C4-2B (cell line): ENCODE data around the gene SP140.
"Not testable (repeated sequence)": the region's sequence is repeated elsewhere in the genome, so short reads cannot be mapped to it uniquely, and the experiment has no call there.

Experiments
- H3K27ac ChIP-seq: fragments of 450-650 bp; 2 replicates; pipeline ENCODE4 v1.5.1; 2017
- ZFX ChIP-seq: fragments of 450-650 bp; IDR thresholded peaks from 2 replicates; pipeline ENCODE4 v1.6.1; 2017
- TF ChIP-seq, protein P1 (sequence below): fragments of 450-650 bp; conservative IDR thresholded peaks from 2 replicates; pipeline ENCODE4 v1.5.1; 2017; ENCODE audit warnings: mild to moderate bottlenecking

The SP140 gene

DNA sequence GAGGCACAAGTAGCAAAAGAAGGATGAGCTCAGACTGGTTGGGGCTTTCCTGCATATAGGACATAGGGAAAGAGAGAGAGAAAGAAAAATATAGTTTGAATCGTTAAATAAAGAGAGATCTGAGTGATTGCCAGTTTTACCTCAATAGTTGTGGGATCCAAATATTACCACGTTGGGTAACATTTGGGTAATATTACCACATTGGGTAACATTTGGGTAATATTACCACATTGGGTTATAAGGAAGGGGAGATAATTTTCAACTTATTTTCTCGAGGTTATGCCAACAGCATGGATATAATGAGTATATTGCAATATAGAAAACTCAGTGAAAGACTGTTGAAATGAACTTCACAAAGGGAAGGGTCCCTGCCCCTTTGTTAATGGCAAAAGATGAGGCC lies 20.7 kb downstream of the SP140 start:
- H3K27ac ChIP-seq, result no peak overlapping the region
- TF ChIP-seq, protein P1, sequence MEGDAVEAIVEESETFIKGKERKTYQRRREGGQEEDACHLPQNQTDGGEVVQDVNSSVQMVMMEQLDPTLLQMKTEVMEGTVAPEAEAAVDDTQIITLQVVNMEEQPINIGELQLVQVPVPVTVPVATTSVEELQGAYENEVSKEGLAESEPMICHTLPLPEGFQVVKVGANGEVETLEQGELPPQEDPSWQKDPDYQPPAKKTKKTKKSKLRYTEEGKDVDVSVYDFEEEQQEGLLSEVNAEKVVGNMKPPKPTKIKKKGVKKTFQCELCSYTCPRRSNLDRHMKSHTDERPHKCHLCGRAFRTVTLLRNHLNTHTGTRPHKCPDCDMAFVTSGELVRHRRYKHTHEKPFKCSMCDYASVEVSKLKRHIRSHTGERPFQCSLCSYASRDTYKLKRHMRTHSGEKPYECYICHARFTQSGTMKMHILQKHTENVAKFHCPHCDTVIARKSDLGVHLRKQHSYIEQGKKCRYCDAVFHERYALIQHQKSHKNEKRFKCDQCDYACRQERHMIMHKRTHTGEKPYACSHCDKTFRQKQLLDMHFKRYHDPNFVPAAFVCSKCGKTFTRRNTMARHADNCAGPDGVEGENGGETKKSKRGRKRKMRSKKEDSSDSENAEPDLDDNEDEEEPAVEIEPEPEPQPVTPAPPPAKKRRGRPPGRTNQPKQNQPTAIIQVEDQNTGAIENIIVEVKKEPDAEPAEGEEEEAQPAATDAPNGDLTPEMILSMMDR, result no peak
- TF ChIP-seq ZFX, result no peak

DNA sequence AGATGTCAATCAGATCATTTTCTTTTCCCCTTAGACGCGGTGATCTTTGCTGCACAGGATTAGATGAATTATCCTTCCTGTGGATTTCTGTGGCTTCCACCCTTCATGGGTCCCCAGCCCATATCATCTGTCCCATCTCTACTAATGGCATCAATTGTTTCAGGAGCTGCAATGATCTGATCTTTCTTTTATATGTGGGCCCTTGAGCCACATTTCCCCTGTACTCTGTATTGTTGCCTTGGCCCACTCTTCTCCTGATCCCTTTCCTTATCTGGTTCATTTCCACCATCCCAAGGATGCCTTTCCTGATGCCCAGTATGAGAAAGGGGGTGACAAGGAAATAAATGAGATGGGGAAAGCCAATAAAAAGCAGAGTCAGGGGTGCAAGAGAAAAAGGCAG lies 24.7 kb downstream of the SP140 start:
- TF ChIP-seq, protein P1, result no peak
- TF ChIP-seq ZFX, result no peak
- no peak overlapping the region for H3K27ac ChIP-seq

DNA sequence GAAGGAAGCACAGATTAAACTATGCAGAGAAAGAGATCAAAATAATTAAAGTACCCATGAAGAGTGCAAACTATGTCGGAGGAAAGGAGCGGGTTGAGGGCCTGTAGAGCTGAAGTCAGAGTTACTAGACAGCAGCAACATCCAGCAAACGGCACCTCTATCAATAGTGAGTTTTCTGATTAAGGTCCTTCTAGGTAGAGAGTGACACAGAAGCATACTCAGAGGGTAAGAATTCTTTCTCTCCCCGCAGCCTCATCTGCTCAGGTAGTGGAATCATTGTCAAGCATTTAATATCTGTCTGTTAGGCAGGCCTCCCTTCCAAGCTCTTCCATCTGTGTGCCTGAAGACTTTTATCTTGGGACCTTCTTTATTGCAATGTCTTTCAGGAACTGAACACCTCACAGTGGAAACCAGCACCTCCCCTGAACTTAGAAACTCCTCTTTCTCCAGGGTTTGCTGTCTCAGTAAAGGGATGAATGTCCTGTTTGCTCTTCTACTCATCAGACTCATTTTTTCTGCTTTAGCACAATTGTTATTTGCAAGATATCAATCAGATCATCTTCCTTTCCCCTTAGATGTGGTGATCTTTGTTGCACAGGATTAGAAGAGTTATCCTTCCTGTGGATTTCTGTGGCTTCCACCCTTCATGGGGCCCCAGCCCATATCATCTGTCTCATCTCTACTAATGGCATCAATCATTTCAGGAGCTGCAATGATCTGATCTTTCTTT lies 28.8 kb downstream of the SP140 start:
- TF ChIP-seq, protein P1, result no peak
- TF ChIP-seq ZFX, result no peak
- H3K27ac ChIP-seq, result no peak overlapping the region

DNA sequence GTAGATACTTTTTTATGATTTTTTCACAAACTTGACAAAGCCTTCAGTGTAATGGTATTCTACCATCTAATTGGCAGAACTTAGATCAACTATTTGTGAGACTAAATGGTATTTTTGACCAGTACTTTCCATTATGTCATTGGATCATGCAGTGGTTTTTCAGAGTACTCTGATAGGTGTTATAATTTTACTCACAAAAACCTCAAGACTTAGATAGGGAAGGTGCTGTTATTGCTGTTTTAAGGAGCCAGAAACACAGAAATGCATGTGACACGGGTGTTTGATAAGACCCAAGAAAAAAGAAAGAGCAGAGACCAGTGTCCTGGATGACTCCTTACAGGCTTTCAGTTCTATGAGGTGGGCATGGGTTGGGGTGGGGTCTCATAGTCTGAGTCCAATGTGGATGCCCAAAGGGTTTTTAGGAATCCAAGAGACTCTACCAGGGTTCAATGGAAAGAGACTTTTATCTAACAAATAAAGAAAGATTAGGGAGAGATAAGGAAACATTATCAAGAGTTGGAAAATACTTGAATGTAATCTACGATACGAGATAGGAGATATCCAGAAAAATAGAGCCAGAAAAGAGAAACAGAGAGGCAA lies 31.3 kb downstream of the SP140 start:
- no peak overlapping the region for H3K27ac ChIP-seq
- TF ChIP-seq, protein P1, result no peak
- no peak for TF ChIP-seq ZFX

DNA sequence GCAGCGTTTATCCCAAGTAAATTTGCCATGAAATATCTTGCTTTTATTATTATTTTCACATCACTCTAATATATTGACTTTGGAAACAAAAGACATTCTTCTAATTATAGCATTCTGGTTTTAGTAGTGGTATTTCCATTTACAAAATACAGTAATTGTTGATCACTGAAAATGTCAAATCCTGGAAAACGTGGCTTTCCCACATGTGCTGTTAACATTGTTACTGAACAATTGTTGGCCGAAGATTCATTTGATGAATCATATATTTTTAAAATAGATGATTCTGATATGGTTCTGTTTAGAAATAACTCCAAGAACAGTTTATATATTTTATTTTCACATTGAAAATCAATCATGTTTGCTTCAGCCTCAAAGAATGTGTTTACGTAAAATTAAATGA lies 32.9 kb downstream of the SP140 start:
- TF ChIP-seq ZFX, result no peak
- TF ChIP-seq, protein P1, result no peak

DNA sequence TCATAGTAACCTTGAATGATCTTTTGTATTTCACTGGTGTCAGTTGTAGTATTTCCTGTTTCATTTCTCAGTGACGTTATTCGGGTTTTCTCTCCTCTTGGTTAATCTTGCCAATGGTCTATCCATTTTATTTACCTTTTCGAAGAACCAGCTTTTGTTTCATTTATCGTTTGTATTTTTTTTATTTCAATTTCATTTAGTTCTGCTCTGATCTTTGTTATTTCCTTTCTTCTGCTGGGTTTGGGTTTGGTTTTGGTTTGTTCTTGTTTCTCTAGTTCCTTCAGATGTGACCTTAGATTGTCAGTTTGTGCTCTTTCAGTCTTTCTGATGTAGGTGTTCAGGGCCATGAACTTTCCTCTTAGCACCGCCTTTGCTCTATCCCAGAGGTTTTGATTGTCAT lies 36.7 kb downstream of the SP140 start:
- H3K27ac ChIP-seq, result no peak overlapping the region
- TF ChIP-seq, protein P1, result no peak
- no peak for TF ChIP-seq ZFX

More for the DNA sequence above, 32.9 kb downstream of the SP140 start:
- H3K27ac ChIP-seq, result no peak overlapping the region

DNA sequence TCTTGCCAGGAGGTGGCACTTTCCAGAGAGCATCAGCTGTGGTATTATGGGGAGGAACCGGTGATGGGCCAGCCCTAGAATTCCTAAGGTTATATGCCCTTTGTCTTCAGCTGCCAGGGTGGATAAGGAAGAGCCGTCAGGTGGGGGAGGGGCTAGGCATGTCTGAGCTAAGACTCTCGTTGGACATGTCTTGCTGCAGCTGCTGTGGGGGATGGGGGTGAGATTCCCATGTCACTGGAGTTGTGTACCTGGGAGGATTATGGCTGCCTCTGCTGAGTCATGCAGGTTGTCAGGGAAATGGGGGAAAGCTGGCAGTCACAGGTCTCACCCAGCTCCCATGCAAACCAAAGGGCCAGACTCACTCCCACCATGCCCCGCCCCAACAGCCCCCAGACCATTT lies 39.4 kb downstream of the SP140 start:
- H3K27ac ChIP-seq, result not testable (repeated sequence)

DNA sequence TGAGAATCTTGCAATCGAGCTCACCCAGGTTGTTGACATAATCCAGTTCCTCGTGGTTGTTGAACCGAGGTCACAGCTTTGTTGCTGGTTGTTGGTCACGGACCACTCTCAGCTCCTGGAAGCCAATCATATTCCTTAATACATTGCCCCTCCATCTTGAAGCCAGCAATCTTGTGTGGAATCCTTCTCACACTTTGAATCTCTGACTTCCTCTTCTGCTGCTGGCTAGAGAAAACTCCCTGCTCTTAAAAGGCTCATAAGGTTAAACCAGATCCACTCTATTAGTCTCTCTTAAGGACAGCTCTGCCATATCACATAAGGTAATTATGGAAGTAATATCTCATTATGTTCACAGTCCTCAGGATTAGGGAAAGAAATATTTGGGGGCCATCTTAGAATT lies 41.1 kb downstream of the SP140 start:
- TF ChIP-seq ZFX, result no peak
- TF ChIP-seq, protein P1, result no peak
- H3K27ac ChIP-seq, result no peak overlapping the region
